GM10266 (cell line): ENCODE results near the gene NUMB.

Experiments
- DNase-seq: peaks from one replicate; pipeline ENCODE4 v3.0.0; 2012; ENCODE audit errors: extremely low spot score
- TF ChIP-seq, protein P1 (sequence below): IDR thresholded peaks from 2 replicates; pipeline ENCODE4 v1.5.1; 2012; ENCODE audit warnings: mild to moderate bottlenecking, low read depth; ENCODE audit not compliant: control insufficient read depth, insufficient read depth; ENCODE audit errors: missing control alignments

NUMB gene

DNA sequence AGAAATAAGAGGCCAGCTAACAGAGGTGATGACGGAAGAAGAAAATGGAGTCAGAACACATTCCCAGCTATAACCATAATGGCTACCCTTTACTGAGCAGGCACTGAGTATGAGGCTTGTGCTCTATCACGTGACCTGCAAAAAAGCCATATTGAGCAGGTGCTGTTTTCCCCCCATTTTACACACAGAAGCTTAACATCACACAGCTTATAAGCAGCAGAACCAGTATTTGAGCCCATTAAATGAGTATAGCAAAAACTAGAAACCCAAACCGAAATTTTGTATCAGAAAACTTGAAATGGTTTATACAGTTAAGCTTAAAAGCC is 192.7 kb downstream of the NUMB start:
- TF ChIP-seq, protein P1, sequence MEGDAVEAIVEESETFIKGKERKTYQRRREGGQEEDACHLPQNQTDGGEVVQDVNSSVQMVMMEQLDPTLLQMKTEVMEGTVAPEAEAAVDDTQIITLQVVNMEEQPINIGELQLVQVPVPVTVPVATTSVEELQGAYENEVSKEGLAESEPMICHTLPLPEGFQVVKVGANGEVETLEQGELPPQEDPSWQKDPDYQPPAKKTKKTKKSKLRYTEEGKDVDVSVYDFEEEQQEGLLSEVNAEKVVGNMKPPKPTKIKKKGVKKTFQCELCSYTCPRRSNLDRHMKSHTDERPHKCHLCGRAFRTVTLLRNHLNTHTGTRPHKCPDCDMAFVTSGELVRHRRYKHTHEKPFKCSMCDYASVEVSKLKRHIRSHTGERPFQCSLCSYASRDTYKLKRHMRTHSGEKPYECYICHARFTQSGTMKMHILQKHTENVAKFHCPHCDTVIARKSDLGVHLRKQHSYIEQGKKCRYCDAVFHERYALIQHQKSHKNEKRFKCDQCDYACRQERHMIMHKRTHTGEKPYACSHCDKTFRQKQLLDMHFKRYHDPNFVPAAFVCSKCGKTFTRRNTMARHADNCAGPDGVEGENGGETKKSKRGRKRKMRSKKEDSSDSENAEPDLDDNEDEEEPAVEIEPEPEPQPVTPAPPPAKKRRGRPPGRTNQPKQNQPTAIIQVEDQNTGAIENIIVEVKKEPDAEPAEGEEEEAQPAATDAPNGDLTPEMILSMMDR = no peak
- no peak for DNase-seq

DNA sequence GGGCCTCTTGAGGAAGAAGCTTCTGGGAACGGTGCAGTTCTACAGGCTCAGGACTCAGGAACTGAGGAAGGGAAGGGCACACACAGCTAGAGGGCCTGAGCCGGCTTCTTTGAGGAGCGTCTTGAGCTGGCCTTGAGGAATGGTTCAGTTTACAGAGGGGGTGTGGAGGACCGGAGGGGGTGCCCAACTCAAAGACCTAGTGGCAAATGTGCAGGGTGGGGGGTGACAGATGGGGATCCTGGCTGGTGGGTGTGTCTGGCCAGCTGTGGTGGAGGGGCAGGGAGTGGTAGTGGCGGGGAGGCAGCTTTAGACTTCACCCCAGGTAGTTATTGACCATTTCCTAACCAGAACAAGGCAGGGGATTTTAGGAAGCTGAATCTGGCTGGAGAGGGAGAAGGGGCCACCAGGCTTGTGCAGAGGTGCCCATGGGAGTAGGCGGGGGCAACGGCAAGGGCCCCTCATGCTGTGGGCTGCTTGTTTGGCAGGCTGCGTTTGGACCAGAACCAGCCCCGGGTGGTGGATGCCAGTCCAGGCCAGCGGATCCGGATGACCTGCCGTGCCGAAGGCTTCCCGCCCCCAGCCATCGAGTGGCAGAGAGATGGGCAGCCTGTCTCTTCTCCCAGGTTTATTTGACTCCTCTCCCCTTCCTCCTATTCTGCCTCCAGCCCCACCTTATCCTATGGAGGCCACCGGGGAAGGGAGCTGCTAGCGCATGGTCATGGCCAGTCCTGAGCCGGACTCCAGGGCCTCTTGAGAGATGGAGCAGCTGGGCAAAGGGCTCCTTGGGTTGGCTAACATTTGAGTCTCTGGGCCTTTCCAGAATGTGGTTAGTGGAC is 193.2 kb downstream of the NUMB start:
- TF ChIP-seq, protein P1 = no peak
- DNase-seq = no peak

DNA sequence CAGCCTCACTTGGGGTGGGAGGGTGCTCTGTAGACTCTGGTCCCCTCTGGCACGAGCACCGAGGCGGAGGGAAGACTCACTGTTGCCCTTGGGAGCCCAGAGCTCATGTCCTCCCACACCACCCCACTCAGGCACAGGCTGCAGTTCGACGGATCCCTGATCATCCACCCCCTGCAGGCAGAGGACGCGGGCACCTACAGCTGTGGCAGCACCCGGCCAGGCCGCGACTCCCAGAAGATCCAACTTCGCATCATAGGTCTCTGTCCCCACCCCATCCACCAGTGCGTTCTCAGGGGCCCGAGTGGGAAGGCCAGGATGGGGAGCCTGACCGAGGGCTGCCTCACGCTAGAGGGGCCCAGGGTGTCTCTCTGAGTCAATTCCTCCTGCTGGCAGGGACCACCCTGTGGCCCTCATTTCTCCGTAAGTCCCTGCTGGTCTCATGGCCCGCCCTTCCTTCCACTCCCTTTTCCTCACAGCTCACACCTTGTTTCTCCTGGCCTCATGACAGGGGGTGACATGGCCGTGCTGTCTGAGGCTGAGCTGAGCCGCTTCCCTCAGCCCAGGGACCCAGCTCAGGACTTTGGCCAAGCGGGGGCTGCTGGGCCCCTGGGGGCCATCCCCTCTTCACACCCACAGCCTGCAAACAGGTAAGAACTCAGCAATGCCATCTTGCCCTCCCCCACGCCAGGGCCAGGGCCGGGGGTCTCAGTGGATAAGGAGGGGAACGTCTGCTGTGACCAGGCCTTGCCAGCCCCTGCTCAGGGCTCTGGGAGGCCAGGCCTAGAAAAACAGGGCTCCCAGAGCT is 194.1 kb downstream of the NUMB start:
- DNase-seq = no peak
- TF ChIP-seq, protein P1 = no peak

DNA sequence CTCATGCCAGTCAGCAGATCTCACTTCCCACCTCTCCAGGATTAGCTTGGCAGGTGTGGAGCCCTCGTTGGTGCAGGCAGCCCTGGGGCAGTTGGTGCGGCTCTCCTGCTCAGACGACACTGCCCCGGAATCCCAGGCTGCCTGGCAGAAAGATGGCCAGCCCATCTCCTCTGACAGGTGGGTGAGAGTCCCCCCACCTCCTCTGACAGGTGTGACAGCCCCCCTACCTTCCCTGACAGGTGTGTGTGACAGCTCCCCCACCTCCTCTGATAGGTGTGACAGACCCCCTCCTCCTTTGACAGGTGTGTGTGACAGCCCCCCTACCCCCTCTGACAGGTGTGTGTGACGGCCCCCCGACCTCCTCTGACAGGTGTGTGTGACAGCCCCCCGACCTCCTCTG is 194.7 kb downstream of the NUMB start:
- DNase-seq = no peak
- TF ChIP-seq, protein P1 = no peak

GRCh38 chr14:73262427-73263183 is 195.7 kb downstream of the NUMB start:
- no peak for DNase-seq
- TF ChIP-seq, protein P1 = no peak

DNA sequence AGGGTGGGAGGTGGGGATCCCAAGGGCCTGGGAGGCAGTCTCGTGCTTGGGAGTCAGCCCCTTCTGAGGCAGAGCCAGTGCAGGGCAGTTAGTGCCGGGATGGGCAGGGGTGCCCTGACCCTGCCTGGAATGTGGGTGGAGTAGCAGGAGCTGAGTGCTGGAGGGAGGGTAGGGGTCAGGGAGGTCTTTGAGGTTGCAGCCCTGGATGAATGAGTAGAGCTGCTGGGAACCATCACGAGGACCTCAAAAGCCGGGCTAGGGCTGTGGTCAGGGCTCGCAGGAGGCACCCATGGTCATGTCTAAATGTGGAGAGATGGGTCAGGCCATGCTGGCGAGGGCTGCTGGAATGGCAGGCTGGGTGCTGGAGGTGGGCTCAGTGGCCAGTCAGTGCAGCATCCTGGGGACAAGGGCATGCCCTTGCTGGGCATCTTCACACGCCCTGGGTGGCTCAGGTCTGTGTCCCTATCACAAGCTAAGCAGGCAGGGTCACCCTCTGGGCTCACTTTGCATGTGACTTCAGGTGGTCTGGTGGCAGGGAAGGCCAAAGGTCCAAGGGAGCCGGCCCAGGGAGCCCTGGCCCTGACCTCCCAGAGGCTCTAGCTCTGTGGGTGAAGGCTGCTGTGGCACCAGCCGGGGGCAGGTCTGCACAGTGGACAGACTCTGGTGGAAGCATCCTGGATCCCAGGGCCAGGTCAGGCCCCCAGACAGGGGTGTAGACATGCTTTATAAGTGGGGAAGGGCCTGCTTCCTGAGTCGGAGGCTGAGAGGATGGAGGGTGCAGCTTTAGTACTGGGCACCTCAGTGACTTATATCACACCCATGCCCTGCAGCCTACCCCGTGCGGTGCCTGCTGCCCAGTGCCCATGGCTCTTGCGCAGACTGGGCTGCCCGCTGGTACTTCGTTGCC is 196.6 kb downstream of the NUMB start:
- DNase-seq = no peak
- TF ChIP-seq, protein P1 = no peak
